Activated T-cell treated with anti-CD3 and anti-CD28 coated beads, Interleukin-2, amount 50 U/mL, for 24 hours (primary cell): Measurements from ENCODE around the gene JUN.
"Not testable (repeated sequence)": the region's sequence is repeated elsewhere in the genome, so short reads cannot be mapped to it uniquely, and the experiment has no call there.

Experiments
- DNase-seq: peaks from one replicate; pipeline ENCODE4 v3.0.0-alpha.2; 2020
- H3K27ac Mint-ChIP-seq: 2 replicates; pipeline ENCODE4 v1.8.0; 2020; ENCODE audit warnings: mild to moderate bottlenecking, mixed read lengths
- H3K27me3 Mint-ChIP-seq: 2 replicates; pipeline ENCODE4 v1.8.0; 2020; ENCODE audit warnings: mixed read lengths
- H3K36me3 Mint-ChIP-seq: 2 replicates; pipeline ENCODE4 v1.8.0; 2020; ENCODE audit warnings: low read depth, mixed read lengths
- H3K4me1 Mint-ChIP-seq: 2 replicates; pipeline ENCODE4 v1.8.0; 2020; ENCODE audit warnings: low read depth, mixed read lengths
- H3K4me3 Mint-ChIP-seq: 2 replicates; pipeline ENCODE4 v1.8.0; 2020; ENCODE audit warnings: mild to moderate bottlenecking, moderate library complexity, mixed read lengths
- H3K9me3 Mint-ChIP-seq: 2 replicates; pipeline ENCODE4 v1.8.0; 2020; ENCODE audit warnings: mixed read lengths

Gene JUN

DNA sequence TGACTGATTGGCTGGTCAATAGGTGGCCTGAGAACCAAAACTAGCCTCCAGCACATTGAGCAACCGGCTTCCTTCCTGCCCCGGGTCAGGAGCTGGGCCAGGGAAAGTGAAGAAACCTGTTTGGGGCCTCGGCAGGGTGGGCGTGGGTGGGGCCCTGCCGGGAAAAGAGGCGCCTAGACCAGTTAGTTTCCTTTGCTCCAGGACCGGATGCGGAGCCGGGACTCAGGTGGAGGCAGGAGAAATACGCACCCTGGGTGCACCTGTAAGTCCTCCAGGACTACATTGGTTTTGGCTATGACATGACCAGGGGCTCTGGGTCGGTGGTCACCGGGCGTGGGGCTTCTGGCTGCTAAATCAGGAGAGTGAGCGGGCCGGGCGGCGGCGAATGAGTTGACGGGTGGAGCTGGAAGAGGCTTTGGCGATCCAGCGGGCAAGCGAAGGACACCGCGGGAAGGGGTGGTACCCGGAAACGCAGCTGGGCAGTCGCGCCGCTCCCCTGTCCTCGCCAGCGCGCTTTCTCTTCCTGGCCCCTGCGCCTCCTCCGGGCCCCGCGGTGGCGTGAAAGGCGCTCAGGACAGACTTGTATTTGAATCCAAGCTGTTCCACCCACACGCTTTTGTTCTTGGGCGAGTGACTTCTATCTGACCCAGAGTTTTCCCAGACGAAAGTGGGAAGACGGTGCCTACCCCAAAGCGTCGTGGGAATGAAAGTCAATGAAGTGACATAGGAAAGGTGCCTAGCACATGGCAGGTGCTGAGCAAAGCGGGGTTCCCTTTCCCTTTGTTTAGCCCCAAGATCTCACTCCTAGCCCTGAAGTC lies 30.6 kb upstream of the JUN start:
- Mint-ChIP-seq H3K36me3 (no peaks in the 10 kb centered on the region), H3K4me1 (peaks cover 49% of the 10 kb centered on the region), H3K27ac (no peak overlapping the region), H3K9me3 (no peaks in the 10 kb centered on the region), H3K27me3 (no peaks in the 10 kb centered on the region), H3K4me3 (peak overlapping the region; percentile 81)
- DNase-seq = no peak

DNA sequence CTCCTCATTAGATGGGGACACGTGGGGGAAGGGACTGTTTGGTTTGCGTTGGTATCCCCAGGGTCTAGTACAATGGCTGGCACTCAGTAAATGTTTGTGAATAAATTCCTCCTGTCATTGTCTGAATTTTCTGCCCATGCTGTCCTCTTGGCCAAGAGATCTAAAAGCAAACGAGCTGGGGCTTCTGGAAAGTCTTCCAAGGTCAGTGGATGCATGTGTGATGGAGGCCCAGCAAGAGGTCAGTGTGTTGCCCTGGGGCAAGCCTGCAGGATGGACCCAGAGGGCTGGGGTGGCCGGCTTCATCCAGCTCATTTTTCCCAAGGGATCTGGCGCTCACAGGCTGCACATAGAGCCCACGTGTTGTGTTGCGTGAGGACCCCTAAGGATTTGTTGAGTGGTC lies 30.0 kb upstream of the JUN start:
- Mint-ChIP-seq H3K9me3 (no peaks in the 10 kb centered on the region), H3K27me3 (no peaks in the 10 kb centered on the region), H3K4me3 (no peak overlapping the region), H3K27ac (peak overlapping the region; percentile 29), H3K36me3 (no peaks in the 10 kb centered on the region), H3K4me1 (peaks cover 53% of the 10 kb centered on the region)
- no peak for DNase-seq

DNA sequence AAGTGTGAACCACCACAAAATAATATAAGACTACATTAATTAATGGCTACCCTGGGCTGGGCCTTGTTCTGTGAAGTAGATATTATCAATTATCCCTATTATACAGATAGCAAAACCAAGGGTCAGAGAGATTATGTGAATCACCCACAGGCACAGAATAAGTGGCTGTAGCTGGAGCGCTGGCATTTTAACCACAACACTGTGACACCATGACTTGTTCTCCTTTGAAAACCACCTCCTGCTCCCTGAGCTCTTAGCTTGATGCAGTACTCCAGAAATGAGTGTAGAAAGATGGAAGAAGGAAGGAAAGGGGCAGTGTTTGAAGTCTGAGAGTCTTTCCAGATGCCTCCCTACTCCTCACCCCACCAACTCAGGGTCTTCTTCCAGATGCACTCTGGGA lies 29.5 kb upstream of the JUN start:
- Mint-ChIP-seq H3K4me3 (no peak overlapping the region), H3K27ac (peak overlapping the region; percentile 29), H3K36me3 (no peaks in the 10 kb centered on the region), H3K9me3 (no peaks in the 10 kb centered on the region), H3K27me3 (no peaks in the 10 kb centered on the region), H3K4me1 (peaks cover 53% of the 10 kb centered on the region)
- DNase-seq = no peak

DNA sequence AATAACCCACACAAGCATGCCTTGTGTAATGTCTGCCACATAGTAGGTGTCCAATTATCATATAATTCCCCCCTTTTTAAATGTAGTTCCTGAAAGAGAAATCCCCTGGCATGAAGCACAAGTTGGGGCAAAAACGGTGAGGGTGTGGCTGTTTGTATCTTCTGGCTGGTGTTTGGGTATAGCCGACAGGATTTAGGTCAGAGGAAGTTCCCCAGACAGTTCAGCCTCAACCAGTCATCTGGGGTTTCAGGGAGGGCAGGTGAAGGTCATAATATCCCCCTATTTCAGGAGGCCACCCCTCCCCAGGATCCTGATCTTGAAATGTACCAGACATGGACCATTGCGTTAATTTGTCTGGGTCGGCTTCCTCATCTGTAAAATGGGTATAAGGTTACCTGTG lies 29.1 kb upstream of the JUN start:
- H3K4me1 Mint-ChIP-seq = peaks cover 55% of the 10 kb centered on the region
- no peaks in the 10 kb centered on the region for H3K9me3 Mint-ChIP-seq
- peak overlapping the region; percentile 4 for H3K27ac Mint-ChIP-seq
- no peaks in the 10 kb centered on the region for H3K27me3 Mint-ChIP-seq
- H3K36me3 Mint-ChIP-seq = no peaks in the 10 kb centered on the region
- DNase-seq = no peak
- no peak overlapping the region for H3K4me3 Mint-ChIP-seq

DNA sequence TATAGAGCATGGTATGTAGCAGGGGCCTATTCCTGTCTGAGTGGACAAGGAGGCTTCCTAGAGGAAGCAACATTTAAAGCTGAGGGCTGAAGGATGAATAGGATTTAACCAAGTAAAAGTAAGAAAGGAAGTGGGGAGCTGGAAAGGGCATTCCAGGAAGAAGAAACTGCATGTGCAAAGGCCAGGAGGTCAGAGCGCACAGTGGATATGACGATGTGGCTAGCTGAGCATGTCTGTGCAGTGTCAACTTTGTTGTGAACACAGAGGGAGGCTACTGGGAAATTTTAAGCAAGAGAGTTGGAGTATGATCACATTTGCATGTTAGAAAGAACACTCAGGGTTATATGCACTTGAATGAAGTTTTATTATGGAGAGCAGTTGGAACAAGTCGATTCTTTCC lies 28.6 kb upstream of the JUN start:
- Mint-ChIP-seq H3K36me3 (no peaks in the 10 kb centered on the region), H3K27me3 (no peaks in the 10 kb centered on the region), H3K9me3 (no peaks in the 10 kb centered on the region), H3K4me1 (peaks cover 57% of the 10 kb centered on the region), H3K27ac (peak overlapping the region; percentile 4), H3K4me3 (no peak overlapping the region)
- DNase-seq = no peak

DNA sequence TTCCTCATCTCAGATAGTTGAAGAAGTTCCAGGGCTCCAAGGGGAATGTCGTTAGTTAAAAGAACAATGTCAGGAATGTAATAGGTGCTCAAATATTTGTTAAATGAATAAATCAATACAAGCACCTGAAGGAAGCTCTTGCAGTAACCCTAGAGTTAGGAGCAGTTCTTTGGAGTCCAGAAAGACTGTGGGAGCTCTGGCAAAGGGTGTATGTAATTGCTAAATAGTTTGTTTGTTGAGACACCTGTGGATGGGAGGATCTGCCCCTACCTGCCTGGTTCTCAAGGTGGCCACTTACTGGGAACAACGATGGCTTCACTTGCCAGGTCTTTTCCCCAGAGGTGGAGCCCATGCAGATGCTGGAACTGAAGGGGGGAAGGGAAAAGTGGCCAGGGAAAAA lies 27.5 kb upstream of the JUN start:
- no peaks in the 10 kb centered on the region for H3K9me3 Mint-ChIP-seq
- H3K27me3 Mint-ChIP-seq = no peaks in the 10 kb centered on the region
- H3K36me3 Mint-ChIP-seq = no peaks in the 10 kb centered on the region
- peaks cover 54% of the 10 kb centered on the region for H3K4me1 Mint-ChIP-seq
- no peak for DNase-seq
- H3K4me3 Mint-ChIP-seq = no peak overlapping the region
- H3K27ac Mint-ChIP-seq = no peak overlapping the region

DNA sequence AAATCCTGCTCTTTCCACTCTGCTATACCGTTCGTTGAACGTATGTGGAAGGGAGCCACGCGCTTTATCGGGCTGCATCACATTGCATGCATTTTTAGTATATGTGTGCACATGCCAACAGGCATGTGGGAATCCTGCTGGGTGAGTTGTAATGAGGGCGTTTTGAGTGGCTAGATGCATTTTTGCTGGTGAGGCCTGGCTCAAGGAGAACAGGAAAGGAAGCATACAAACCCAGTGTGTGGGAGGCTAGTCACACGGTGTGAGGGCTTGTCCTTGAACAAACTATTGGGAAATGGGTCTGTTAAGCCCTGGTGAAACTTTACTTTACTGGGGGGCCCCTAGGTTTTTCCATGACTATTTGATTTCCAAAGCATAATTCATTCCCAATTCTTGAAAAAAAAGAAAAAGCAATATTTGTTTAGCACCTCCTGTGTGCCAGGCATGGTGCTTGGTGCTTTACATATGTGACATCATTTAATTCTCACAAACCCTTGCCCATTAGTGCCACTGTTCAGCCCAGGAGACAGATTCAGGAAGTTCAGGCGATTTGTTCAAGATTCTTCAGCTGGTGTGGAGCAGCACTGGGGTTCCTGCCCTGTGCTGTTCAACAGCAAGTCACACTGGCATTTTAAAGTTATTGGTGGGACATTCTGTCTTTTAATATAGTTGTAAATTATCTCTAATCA lies 25.6 kb upstream of the JUN start:
- Mint-ChIP-seq H3K27ac (no peak overlapping the region), H3K4me1 (peaks cover 40% of the 10 kb centered on the region)

DNA sequence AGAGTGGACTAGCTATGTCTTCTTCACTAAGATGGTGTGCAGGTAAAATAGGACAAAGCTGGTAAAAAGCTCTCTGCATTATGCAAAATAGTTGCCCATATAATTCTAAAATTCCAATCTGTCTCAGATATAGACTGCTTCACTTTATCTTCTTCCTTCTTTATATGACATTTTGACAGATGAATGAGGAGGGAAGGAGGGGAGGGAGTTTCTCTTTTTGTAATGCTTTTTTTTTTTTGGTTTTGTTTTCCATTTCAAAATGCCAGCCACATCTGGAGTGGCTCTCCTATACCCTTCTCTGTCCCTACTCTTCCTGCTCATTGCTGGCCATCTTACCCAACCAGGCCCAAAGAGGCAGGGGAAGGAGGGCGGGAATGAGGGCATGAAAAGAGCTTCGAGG lies 24.2 kb upstream of the JUN start:
- H3K9me3 Mint-ChIP-seq = no peaks in the 10 kb centered on the region
- no peaks in the 10 kb centered on the region for H3K36me3 Mint-ChIP-seq
- H3K4me3 Mint-ChIP-seq = no peak overlapping the region
- H3K27ac Mint-ChIP-seq = no peak overlapping the region
- H3K4me1 Mint-ChIP-seq = peaks cover 29% of the 10 kb centered on the region
- no peaks in the 10 kb centered on the region for H3K27me3 Mint-ChIP-seq
- DNase-seq = no peak

More for the DNA sequence above, 25.6 kb upstream of the JUN start:
- H3K36me3 Mint-ChIP-seq = no peaks in the 10 kb centered on the region
- DNase-seq = no peak
- no peaks in the 10 kb centered on the region for H3K9me3 Mint-ChIP-seq
- no peaks in the 10 kb centered on the region for H3K27me3 Mint-ChIP-seq
- no peak overlapping the region for H3K4me3 Mint-ChIP-seq

DNA sequence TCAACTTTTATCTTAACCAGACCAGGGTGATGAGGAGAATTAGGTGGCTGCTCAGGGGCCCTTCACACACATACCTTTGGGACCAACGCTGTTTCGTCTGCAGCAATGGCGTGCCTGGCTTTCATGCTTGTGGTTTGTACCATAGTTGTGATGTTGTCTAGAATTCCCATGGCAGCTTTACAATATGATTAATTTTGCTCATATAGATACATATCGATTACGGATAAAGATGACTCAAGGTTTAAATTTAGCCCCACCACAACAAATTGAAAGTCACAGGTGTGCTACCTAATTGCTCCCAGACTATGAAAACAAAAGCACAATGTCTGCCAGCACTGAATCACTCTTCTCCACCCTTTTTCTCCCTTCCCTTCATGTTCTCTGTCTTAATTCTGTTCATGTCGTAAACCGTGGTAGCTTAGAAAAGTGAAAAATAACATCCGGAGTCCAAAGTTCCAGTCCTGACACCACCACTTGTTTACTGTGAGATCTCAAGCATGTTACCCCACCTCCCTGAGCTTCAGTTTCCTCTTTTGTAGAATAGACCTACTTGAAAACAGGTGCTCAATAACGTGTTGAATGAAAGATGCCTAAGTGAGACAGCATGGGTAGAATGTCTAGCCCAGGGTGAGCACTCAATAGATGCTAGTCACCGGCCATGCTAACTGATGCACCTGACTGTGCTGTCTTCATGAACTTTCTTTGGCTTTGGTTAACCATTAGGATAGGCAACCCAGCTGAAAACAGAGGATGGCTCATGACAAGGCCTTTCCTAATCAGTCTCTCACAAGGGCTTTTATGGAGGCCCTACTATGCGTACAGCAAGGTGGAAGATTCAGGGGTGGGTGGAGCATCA lies 22.1 kb upstream of the JUN start:
- no peak for DNase-seq
- Mint-ChIP-seq H3K4me1 (peaks cover 15% of the 10 kb centered on the region), H3K36me3 (no peaks in the 10 kb centered on the region), H3K9me3 (no peaks in the 10 kb centered on the region), H3K27me3 (no peaks in the 10 kb centered on the region), H3K27ac (no peak overlapping the region), H3K4me3 (no peak overlapping the region)

DNA sequence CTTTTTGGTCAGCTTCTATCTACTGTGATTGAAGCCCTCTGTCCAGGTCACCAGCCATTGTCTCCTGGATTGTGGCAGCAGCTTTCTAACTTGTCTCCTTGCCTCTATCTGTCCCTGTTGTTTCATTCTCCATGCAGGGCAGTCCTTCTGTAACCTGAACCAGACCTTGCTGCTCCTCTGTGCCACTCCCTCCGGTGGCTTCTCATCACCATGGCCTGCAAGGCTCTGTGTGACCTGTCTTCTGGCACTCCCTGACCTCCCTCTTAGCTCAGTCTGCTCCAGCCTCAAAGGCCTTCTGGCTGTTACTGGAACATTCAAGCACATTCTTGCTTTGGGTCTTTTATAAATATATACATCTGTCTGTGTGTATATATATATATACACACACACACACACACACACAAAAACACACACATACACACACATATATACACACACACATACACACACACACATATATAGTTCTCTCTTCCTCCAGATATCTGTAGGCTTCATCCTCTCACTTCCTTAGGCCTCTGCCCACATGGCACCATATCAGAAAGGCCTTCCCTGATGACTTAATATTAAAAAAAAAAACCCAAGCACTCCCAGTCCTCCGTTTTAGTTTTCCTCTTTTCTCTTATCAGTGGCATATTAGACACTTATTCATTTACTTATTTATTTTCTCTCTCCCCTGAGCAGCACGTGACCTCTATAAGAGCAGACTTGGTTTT lies 21.2 kb upstream of the JUN start:
- no peak overlapping the region for H3K27ac Mint-ChIP-seq
- no peak overlapping the region for H3K4me3 Mint-ChIP-seq
- DNase-seq = no peak
- no peaks in the 10 kb centered on the region for H3K9me3 Mint-ChIP-seq
- no peaks in the 10 kb centered on the region for H3K27me3 Mint-ChIP-seq
- peaks cover 15% of the 10 kb centered on the region for H3K4me1 Mint-ChIP-seq
- no peaks in the 10 kb centered on the region for H3K36me3 Mint-ChIP-seq

DNA sequence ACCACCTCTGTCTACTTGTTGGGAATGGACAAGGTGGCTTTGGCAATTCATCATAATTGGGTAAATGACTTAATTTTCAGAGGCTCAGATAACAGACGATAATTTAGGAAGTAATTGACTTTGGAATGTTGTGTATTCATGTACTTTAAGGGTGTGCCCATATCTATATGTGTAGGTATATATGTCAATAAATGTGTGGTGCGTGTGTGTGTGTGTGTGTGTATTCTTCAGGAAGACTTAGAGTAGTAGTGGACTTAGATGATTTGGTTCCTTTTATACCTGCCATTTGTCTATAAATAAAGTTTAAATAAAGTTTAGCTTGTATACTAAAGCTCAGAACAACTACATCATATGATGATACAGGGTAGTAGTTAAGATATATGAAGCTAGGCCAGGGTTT lies 20.0 kb upstream of the JUN start:
- H3K27ac Mint-ChIP-seq = no peak overlapping the region
- no peaks in the 10 kb centered on the region for H3K9me3 Mint-ChIP-seq
- no peaks in the 10 kb centered on the region for H3K36me3 Mint-ChIP-seq
- H3K4me3 Mint-ChIP-seq = no peak overlapping the region
- no peak for DNase-seq
- no peaks in the 10 kb centered on the region for H3K27me3 Mint-ChIP-seq
- peaks cover 8% of the 10 kb centered on the region for H3K4me1 Mint-ChIP-seq

DNA sequence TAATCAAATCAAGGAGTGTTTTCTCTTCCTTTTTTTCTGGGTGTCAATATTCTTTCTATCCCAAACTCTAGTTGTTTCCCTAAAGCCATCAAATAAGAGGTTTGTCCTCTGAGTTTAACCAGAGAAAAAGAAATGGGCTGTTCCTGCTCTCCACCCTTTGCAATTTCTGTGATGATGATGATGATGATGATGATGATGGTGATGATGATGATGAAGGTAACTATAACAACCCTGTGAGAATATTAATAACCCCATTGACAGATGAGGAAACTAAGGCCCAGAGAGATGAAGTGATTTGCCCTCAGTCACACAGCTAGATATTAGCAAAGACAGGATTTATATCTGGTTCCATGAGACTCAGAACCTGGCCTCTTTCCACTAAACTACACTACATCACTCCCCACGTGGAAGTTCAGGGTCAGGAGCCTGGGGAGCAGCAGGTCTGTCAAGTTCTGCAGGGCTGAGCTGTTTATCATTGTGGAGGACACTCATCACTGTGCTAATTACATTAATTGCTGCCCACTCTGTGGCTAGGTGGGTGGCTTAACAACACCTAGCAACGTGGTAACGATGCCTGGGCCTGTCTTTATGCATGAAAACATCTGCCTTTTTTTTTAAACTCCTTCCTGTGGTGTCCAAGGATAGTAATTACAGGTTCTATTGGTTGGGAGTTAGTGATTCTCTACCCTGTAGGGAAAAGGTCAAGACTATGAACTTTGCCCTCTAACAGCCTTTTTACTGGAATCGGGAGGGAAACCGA lies 19.0 kb upstream of the JUN start:
- Mint-ChIP-seq H3K4me1 (peaks cover 5% of the 10 kb centered on the region), H3K9me3 (no peaks in the 10 kb centered on the region), H3K27ac (no peak overlapping the region), H3K27me3 (no peaks in the 10 kb centered on the region), H3K4me3 (no peak overlapping the region), H3K36me3 (no peaks in the 10 kb centered on the region)
- DNase-seq = no peak

DNA sequence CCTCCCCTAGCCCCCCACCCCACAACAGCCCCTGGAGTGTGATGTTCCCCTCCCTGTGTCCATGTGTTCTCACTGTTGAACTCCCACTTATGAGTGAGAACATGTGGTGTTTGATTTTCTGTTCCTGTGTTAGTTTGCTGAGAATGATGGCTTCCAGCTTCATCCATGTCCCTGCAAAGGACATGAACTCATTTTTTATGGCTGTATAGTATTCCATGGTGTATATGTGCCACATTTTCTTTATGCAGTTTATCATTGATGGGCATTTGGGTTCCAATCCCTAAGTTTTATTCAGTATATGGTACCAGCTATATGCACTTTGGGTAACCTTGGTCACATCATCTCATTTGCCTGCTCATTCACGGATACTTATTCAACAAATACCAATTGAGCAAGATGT lies 17.4 kb upstream of the JUN start:
- not testable (repeated sequence) for H3K27me3 Mint-ChIP-seq, H3K27ac Mint-ChIP-seq, H3K9me3 Mint-ChIP-seq, H3K4me3 Mint-ChIP-seq, DNase-seq, H3K4me1 Mint-ChIP-seq, H3K36me3 Mint-ChIP-seq

DNA sequence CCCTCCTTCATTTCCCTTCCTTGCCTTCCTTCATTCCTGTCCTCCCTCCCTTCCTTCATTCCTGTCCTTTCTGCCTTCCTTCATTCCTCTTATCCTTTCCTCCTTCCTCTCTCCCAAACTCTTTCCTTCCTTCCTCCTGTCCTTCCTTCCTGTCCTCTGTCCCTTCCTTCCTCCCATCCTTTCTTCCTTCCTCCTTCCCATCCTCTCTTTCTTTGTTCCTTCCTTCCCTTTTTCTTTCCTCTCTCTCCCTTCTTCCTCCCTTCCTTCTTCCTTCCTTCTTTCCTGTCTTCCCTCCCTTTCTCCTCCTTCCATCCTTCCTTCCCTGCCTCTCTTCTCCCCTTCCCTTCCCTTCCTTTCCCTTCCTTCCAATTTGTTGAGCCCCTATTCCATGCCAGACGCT lies 15.8 kb upstream of the JUN start:
- Mint-ChIP-seq H3K27ac (no peak overlapping the region), H3K4me1 (peaks cover 9% of the 10 kb centered on the region), H3K36me3 (no peaks in the 10 kb centered on the region), H3K27me3 (no peaks in the 10 kb centered on the region), H3K4me3 (no peak overlapping the region), H3K9me3 (no peaks in the 10 kb centered on the region)
- no peak for DNase-seq
